Liver (tissue), 9 donors: ENCODE results near the gene CHD5. TPM values are rescaled to one million over a fixed set of nuclear protein-coding genes. Genes with fewer than 3 reads are reported as not detected.

Experiments used
- DNase-seq: peaks from one replicate; pipeline ENCODE4 v3.0.0-alpha.2; 2017; ENCODE audit warnings: low spot score
- H3K27ac ChIP-seq, 2 donors: one replicate each; pipeline ENCODE4 v1.7.0; 2013; ENCODE audit warnings: inconsistent platforms in 2 of 2, low read length in 2 of 2, control low read depth in 1 of 2, low read depth in 1 of 2, mild to moderate bottlenecking in 1 of 2
- H3K27me3 ChIP-seq, 4 donors: one replicate each; pipeline versions ENCODE4 v1.6.1 to v1.7.0; 2013; ENCODE audit warnings: low read length in 3 of 4, inconsistent platforms in 1 of 4, mild to moderate bottlenecking in 1 of 4, moderate library complexity in 1 of 4; ENCODE audit not compliant: control insufficient read depth in 4 of 4, insufficient read depth in 4 of 4
- H3K36me3 ChIP-seq, 4 donors: one replicate each; pipeline versions ENCODE4 v1.6.1 to v1.7.0; 2013; ENCODE audit warnings: low read length in 3 of 4, mild to moderate bottlenecking in 3 of 4, low read depth in 1 of 4, moderate library complexity in 1 of 4; ENCODE audit not compliant: control insufficient read depth in 4 of 4, insufficient read depth in 3 of 4
- H3K4me1 ChIP-seq, 4 donors: one replicate each; pipeline versions ENCODE4 v1.6.1 to v1.7.0; 2013; ENCODE audit warnings: low read length in 3 of 4, mild to moderate bottlenecking in 3 of 4, moderate library complexity in 1 of 4; ENCODE audit not compliant: control insufficient read depth in 4 of 4, insufficient read depth in 4 of 4
- H3K4me3 ChIP-seq, 3 donors: one replicate each; pipeline versions ENCODE4 v1.6.1 to v1.7.0; 2013; ENCODE audit warnings: low read length in 3 of 3, control low read depth in 1 of 3, low read depth in 1 of 3, mild to moderate bottlenecking in 1 of 3
- H3K9ac ChIP-seq, 2 donors: one replicate each; pipeline ENCODE4 v1.7.0; 2013; ENCODE audit warnings: low read length in 2 of 2, mild to moderate bottlenecking in 2 of 2, moderate library complexity in 2 of 2, control low read depth in 1 of 2, low read depth in 1 of 2
- H3K9me3 ChIP-seq, 4 donors: one replicate each; pipeline versions ENCODE4 v1.6.1 to v1.7.0; 2013; ENCODE audit warnings: low read length in 3 of 4; ENCODE audit not compliant: control insufficient read depth in 4 of 4
- CTCF ChIP-seq: fragments of 150-350 bp; IDR thresholded peaks from 2 replicates; pipeline ENCODE4 v1.5.1; 2017; ENCODE audit warnings: improper control_type of control experiment, low read depth, low read length; ENCODE audit not compliant: missing input control
- EGR1 ChIP-seq, 2 donors: IDR thresholded peaks; 2 replicates each; pipeline ENCODE4 v1.6.1; 2016 to 2018; ENCODE audit warnings: antibody characterized with exemption in 2 of 2, low read depth in 2 of 2
- FOXA1 ChIP-seq: IDR thresholded peaks from 2 replicates; pipeline ENCODE4 v1.6.1; 2016; ENCODE audit warnings: antibody characterized with exemption
- FOXA2 ChIP-seq: IDR thresholded peaks from 2 replicates; pipeline ENCODE4 v1.6.1; 2016; ENCODE audit warnings: antibody characterized with exemption
- GABPA ChIP-seq, 2 donors: IDR thresholded peaks in 1 of 2; conservative IDR thresholded peaks in 1 of 2; 2 replicates each; pipeline ENCODE4 v1.6.1; 2016; ENCODE audit warnings: antibody characterized with exemption in 2 of 2, mild to moderate bottlenecking in 1 of 2, moderate library complexity in 1 of 2
- HNF4A ChIP-seq, 2 donors: conservative IDR thresholded peaks; 2 replicates each; pipeline ENCODE4 v1.6.1; 2016; ENCODE audit warnings: antibody characterized with exemption in 2 of 2, mild to moderate bottlenecking in 2 of 2
- JUND ChIP-seq, 2 donors: IDR thresholded peaks; 2 replicates each; pipeline ENCODE4 v1.6.1; 2016; ENCODE audit warnings: antibody characterized with exemption in 2 of 2
- NR2F2 ChIP-seq: IDR thresholded peaks from 2 replicates; pipeline ENCODE4 v1.6.1; 2016; ENCODE audit warnings: antibody characterized with exemption
- RAD21 ChIP-seq, 2 donors: IDR thresholded peaks; 2 replicates each; pipeline ENCODE4 v1.6.1; 2016; ENCODE audit warnings: antibody characterized with exemption in 2 of 2, mild to moderate bottlenecking in 2 of 2
- REST ChIP-seq: IDR thresholded peaks from 2 replicates; pipeline ENCODE4 v1.6.1; 2016; ENCODE audit warnings: antibody characterized with exemption, mild to moderate bottlenecking
- RXRA ChIP-seq, 2 donors: IDR thresholded peaks; 2 replicates each; pipeline ENCODE4 v1.6.1; 2017 to 2018; ENCODE audit warnings: antibody characterized with exemption in 2 of 2, mild to moderate bottlenecking in 1 of 2
- SP1 ChIP-seq: IDR thresholded peaks from 2 replicates; pipeline ENCODE4 v1.6.1; 2018; ENCODE audit warnings: antibody characterized with exemption, mild to moderate bottlenecking
- TAF1 ChIP-seq: conservative IDR thresholded peaks from 2 replicates; pipeline ENCODE4 v1.6.1; 2016; ENCODE audit warnings: antibody characterized with exemption, mild to moderate bottlenecking
- WGBS: extraction: QIAGEN DNeasy Blood & Tissue Kit; methylation state at CpG from one replicate; pipeline ENCODE4 v1.1.7; 2013; 5-methylcytosine and 5-hydroxymethylcytosine counted together
- polyA plus RNA-seq, 2 donors: library from polyadenylated mRNA; stranded (reverse) in 1 of 2; unstranded in 1 of 2; fragments of 200-250 nt in 1 of 2; fragments of >200 nt in 1 of 2; fragmentation: Nextera tagmentation in 1 of 2; extraction: Ambion mirVana in 1 of 2; gene quantifications; one replicate each; pipeline versions ENCODE4 v1.2.1 to v1.2.3, GENCODE V29; 2013 to 2015
- total RNA-seq, 2 donors: library from RNA; depleted of rRNA; stranded (reverse); fragments of >200 nt; gene quantifications; one replicate each; pipeline ENCODE4 v1.2.3, GENCODE V29; 2014
- TF ChIP-seq, protein P1 (sequence below): IDR thresholded peaks from 2 replicates; pipeline ENCODE4 v1.6.1; 2016; ENCODE audit warnings: antibody characterized with exemption
- TF ChIP-seq, protein P2 (sequence below): IDR thresholded peaks from 2 replicates; pipeline ENCODE4 v1.6.1; 2016; ENCODE audit warnings: antibody characterized with exemption
- TF ChIP-seq, protein P3 (sequence below): IDR thresholded peaks from 2 replicates; pipeline ENCODE4 v1.6.1; 2016; ENCODE audit warnings: antibody characterized with exemption
- donor health status: healthy.
- donor health status: healthy.
- donor health status: healthy.
- donor health status: healthy.
- donor health status: healthy.

Gene CHD5
- total and polyA plus RNA-seq, 4 donors: under 0.01 to 0.08 TPM; not detected in 2

GRCh38 chr1:6066680-6067079 is 113.4 kb downstream of the CHD5 start:
- Histone ChIP-seq H3K36me3 (no peaks in the 10 kb centered on the region), H3K27me3 (peaks cover 0 to 4% (median 0%) of the 10 kb centered on the region in 4 donors), H3K9me3 (no peaks in the 10 kb centered on the region), H3K27ac (no peak overlapping the region), H3K4me3 (no peak overlapping the region), H3K9ac (no peak overlapping the region), H3K4me1 (no peaks in the 10 kb centered on the region)
- 84% methylated on average over 8 of the region's 8 CpGs for WGBS
- TF ChIP-seq RAD21 (IDR thresholded peaks at IDR 0.05): no peak
- no peak for TF ChIP-seq NR2F2
- TF ChIP-seq REST: no peak
- TF ChIP-seq GABPA (IDR thresholded peaks at IDR 0.05 in 1 of 2, conservative IDR thresholded peaks at IDR 0.05 in 1 of 2): no peak
- TF ChIP-seq, protein P1, sequence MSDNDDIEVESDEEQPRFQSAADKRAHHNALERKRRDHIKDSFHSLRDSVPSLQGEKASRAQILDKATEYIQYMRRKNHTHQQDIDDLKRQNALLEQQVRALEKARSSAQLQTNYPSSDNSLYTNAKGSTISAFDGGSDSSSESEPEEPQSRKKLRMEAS: no peak
- TF ChIP-seq, protein P2, sequence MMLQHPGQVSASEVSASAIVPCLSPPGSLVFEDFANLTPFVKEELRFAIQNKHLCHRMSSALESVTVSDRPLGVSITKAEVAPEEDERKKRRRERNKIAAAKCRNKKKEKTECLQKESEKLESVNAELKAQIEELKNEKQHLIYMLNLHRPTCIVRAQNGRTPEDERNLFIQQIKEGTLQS: no peak
- TF ChIP-seq FOXA2: no peak
- TF ChIP-seq JUND (IDR thresholded peaks at IDR 0.05): no peak
- no peak for TF ChIP-seq CTCF
- no peak for TF ChIP-seq TAF1
- TF ChIP-seq HNF4A (conservative IDR thresholded peaks at IDR 0.05): no peak
- no peak for TF ChIP-seq RXRA (IDR thresholded peaks at IDR 0.05)
- DNase-seq: no peak

DNA sequence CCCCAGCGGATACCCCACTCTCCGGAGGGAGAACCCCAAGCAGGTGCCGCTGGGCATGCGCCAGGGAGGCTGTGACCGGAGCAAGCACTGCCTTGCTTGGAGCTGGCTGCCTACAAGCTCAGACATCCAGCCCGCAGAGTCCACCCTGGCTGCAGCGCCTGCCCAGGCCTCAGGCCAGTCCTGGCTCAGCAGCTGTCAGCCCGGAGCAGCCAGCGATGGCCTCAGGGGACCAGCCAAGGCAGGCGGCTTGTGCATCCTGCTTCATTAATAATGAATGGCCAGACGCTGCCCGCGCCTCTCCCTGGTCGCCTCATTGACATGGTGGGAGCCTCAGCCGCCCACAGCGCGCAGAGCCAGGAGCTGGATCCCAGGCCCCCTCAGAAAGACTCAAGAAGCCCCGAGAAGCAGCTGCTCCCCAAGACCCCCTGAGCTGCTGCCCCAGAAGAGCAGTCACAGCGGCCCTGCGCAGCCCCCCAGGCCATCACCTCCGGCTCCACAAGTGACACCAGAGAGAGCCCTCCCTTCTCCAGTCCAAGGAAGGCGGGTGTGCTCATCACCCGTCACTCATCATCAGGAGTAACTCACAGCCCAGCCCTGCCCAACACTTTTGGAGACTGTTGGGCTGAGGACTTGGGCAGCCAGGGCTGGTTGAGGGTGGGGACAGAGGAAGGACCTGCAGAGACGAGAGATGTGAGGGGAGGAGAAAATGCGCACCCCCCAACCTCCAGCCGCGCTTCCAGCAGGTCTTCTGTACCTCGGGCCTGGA is 114.8 kb downstream of the CHD5 start:
- 87% methylated on average over 28 of the region's 28 CpGs for WGBS
- Histone ChIP-seq H3K27me3 (peaks cover 0 to 4% (median 0%) of the 10 kb centered on the region in 4 donors), H3K36me3 (no peaks in the 10 kb centered on the region)
- TF ChIP-seq CTCF (no peak), SP1 (no peak), EGR1 (IDR thresholded peaks at IDR 0.05; ENCODE audit: low read depth in 2 of 2) (no peak), NR2F2 (no peak), FOXA1 (no peak)
- TF ChIP-seq, protein P3, sequence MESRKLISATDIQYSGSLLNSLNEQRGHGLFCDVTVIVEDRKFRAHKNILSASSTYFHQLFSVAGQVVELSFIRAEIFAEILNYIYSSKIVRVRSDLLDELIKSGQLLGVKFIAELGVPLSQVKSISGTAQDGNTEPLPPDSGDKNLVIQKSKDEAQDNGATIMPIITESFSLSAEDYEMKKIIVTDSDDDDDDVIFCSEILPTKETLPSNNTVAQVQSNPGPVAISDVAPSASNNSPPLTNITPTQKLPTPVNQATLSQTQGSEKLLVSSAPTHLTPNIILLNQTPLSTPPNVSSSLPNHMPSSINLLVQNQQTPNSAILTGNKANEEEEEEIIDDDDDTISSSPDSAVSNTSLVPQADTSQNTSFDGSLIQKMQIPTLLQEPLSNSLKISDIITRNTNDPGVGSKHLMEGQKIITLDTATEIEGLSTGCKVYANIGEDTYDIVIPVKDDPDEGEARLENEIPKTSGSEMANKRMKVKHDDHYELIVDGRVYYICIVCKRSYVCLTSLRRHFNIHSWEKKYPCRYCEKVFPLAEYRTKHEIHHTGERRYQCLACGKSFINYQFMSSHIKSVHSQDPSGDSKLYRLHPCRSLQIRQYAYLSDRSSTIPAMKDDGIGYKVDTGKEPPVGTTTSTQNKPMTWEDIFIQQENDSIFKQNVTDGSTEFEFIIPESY: no peak
- TF ChIP-seq, protein P1: no peak
- TF ChIP-seq, protein P2: no peak

More for the DNA sequence above, 114.8 kb downstream of the CHD5 start:
- H3K9ac ChIP-seq: no peak overlapping the region
- H3K4me1 ChIP-seq: no peaks in the 10 kb centered on the region
- no peaks in the 10 kb centered on the region for H3K9me3 ChIP-seq
- no peak overlapping the region for H3K4me3 ChIP-seq
- H3K27ac ChIP-seq: no peak overlapping the region
- DNase-seq: no peak
